A549 treated with RU486 at 1 μM for 4 hours (cell line): Measurements from ENCODE around the gene PRAMEF18. TPM values are rescaled to one million over a fixed set of nuclear protein-coding genes. Genes with fewer than 3 reads are reported as not detected.

Source experiments
- total RNA-seq: library from RNA; stranded (reverse); fragments of 200-300 nt; extraction: Qiagen RNA extraction; gene quantifications from 5 replicates; pipeline ENCODE4 v1.2.3, GENCODE V29; 2022; ENCODE audit warnings: low read depth

The PRAMEF18 gene, protein sequence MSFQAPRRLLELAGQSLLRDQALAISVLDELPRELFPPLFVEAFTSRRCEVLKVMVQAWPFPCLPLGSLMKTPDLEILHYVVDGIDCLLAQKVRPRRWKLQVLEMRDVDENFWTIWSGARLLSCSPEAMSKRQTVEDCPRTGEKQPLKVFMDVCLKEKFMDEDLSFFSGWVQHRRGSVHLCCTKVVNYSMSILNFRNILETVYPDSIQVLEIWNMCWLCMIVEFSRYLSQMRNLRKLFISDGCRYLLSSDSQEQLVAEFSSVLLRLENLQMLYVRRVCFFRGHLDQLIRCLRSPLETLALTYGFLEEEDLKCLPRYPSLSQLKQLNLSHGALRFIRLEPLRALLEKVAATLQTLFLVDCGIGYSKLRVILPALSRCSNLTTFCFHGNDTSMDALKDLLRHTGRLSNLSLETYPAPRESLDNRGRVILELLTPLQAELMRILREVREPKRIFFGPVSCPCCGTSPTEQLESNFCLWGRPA
- total RNA-seq: not detected in 5 replicates

DNA sequence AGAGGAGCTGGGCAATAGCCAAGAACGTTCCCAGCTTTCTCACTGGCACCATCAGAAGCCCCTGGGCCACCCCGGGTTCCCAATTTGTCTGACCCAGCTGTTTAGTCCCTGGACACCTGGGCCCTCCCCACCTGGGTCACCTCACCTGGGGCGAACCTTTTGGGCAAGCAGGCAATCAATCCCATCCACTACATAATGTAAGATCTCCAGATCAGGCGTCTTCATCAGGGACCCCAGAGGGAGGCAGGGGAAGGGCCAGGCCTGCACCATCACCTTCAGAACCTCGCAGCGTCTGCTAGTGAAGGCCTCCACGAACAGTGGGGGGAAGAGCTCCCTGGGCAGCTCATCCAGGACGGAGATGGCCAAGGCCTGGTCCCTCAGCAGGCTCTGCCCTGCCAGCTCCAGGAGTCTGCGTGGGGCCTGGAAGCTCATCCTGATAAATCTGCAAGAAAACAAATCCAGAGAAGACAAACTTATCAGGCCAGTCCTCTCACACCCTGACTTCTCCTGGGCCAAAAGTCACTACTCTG is at the start of gene PRAMEF18:
PRAMEF18 (minus strand) TSS at position 480 of the 530 bp plus-strand sequence; CDS start at position 432, 48 bp downstream.

DNA sequence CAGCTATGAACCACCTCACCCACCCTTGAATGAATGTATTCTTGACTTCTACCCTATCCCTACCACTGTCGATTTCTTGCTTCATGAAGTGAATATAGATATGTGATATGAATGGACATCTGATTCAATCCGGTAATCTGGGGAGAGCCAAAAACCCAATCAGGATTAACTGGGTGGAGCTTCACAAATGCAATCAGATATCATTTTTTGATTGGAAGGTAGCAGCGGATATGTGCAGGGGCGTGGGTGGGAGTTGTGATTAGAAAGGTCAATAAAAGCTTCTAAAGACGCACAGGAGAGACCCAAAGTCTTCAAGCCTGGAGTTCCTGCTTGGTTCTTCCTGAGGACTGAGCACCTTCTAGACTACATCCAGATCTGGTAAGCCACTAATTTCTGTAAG is 27.9 kb upstream of the PRAMEF18 start, which contains the start of gene PRAMEF5:
PRAMEF5 (plus strand) TSS at position 301 of the 400 bp plus-strand sequence. CDS start 5,071 bp downstream, outside the sequence.

DNA sequence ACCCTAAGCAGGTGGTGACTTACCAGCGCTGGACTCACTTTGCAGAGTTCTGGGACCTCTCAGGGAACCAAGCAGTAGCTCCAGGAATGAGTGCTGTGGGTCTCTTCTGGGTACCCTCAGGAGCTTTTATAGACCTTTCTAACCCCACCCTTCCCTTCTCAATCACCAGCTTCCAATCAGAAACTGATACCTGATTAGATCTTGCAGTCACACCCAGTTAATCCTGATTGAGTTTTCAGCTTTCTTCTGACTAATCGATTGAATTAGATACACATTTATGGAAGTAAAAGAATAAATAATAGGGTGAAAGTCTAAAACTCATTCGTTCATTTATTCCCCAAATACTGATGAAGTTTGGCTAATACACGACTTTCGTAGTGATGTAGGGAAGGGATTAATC is 24.6 kb downstream of the PRAMEF18 start, which contains the start of gene PRAMEF13:
PRAMEF13 (minus strand) TSS at position 101 of the 400 bp plus-strand sequence. CDS start 1,820 bp downstream, outside the sequence.

Other genes with a start within 250 kb of the PRAMEF18 start
- gene PRAMEF27, start 169.6 kb downstream of the PRAMEF18 start, total RNA-seq: not detected in 5 replicates
- gene HNRNPCL3, start 165.4 kb downstream of the PRAMEF18 start, total RNA-seq: not detected in 5 replicates
- not detected in 5 replicates for gene PRAMEF25, start 155.4 kb downstream of the PRAMEF18 start, total RNA-seq
- not detected in 5 replicates for gene HNRNPCL2, start 109.3 kb downstream of the PRAMEF18 start, total RNA-seq
- gene PRAMEF26, start 70.1 kb downstream of the PRAMEF18 start, total RNA-seq: not detected in 5 replicates
- gene HNRNPCL4, start 60.5 kb downstream of the PRAMEF18 start, total RNA-seq: not detected in 5 replicates
- gene PRAMEF9, start 54.3 kb downstream of the PRAMEF18 start, total RNA-seq: not detected in 5 replicates
- gene PRAMEF13, start 24.7 kb downstream of the PRAMEF18 start, total RNA-seq: not detected in 5 replicates
- not detected in 5 replicates for gene PRAMEF5, start 28.0 kb upstream of the PRAMEF18 start, total RNA-seq
- gene PRAMEF8, start 59.0 kb upstream of the PRAMEF18 start, total RNA-seq: not detected in 5 replicates
- not detected in 5 replicates for gene PRAMEF33, start 77.4 kb upstream of the PRAMEF18 start, total RNA-seq
- gene PRAMEF15, start 89.4 kb upstream of the PRAMEF18 start, total RNA-seq: not detected in 5 replicates
- gene PRAMEF14, start 121.0 kb upstream of the PRAMEF18 start, total RNA-seq: not detected in 5 replicates
- gene PRAMEF19, start 145.8 kb upstream of the PRAMEF18 start, total RNA-seq: not detected in 5 replicates
- gene PRAMEF17, start 163.5 kb upstream of the PRAMEF18 start, total RNA-seq: not detected in 5 replicates
- gene PRAMEF20, start 184.3 kb upstream of the PRAMEF18 start, total RNA-seq: not detected in 5 replicates